ENCODE measurements around the gene P2RX7. TPM values are rescaled to one million over a fixed set of nuclear protein-coding genes. Genes with fewer than 3 reads are reported as not detected.
"Not testable (repeated sequence)": the region's sequence is repeated elsewhere in the genome, so short reads cannot be mapped to it uniquely, and the experiment has no call there.

The P2RX7 gene
- total and polyA plus RNA-seq, 7 donors: 0.07 to 1.3 (median 0.17) TPM

DNA sequence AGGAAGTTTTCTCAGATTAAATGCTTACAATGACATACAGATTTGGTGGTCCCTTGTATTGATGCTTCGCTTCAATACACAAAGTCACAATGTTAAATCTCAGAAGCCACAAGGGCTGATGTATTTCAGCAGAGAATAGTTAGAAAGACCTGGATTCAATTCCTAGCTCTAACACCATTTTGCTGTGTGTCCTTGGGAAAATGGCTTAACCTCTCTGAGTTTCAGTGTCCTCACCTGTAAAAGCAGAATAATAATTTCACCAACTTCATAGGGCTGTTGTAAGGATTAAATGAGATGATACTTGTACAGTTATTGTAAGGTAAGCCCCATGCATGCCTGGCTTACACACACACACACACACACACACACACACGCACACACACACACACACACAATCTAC, 30.3 kb downstream of the P2RX7 start:
- WGBS, 3 donors: 66 to 82% (median 71%) methylated on average over 2 of the region's 2 CpGs
- Histone ChIP-seq H3K27me3 (ENCODE audit: insufficient read depth in 3 of 3, low read length in 2 of 3) (peaks cover 0 to 2% (median 0%) of the 10 kb centered on the region in 3 donors), H3K36me3 (ENCODE audit: insufficient read depth in 1 of 2, low read depth in 1 of 2) (no peaks in the 10 kb centered on the region), H3K4me1 (no peaks in the 10 kb centered on the region), H3K9me3 (no peaks in the 10 kb centered on the region), H3K27ac (no peak overlapping the region), H3K4me3 (no peak overlapping the region)
- TF ChIP-seq, protein P1, sequence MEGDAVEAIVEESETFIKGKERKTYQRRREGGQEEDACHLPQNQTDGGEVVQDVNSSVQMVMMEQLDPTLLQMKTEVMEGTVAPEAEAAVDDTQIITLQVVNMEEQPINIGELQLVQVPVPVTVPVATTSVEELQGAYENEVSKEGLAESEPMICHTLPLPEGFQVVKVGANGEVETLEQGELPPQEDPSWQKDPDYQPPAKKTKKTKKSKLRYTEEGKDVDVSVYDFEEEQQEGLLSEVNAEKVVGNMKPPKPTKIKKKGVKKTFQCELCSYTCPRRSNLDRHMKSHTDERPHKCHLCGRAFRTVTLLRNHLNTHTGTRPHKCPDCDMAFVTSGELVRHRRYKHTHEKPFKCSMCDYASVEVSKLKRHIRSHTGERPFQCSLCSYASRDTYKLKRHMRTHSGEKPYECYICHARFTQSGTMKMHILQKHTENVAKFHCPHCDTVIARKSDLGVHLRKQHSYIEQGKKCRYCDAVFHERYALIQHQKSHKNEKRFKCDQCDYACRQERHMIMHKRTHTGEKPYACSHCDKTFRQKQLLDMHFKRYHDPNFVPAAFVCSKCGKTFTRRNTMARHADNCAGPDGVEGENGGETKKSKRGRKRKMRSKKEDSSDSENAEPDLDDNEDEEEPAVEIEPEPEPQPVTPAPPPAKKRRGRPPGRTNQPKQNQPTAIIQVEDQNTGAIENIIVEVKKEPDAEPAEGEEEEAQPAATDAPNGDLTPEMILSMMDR (IDR thresholded peaks at IDR 0.05): no peak
- ATAC-seq (no peak), DNase-seq (no peak)
- intact Hi-C loops (cut with DNase I): no loop called here

DNA sequence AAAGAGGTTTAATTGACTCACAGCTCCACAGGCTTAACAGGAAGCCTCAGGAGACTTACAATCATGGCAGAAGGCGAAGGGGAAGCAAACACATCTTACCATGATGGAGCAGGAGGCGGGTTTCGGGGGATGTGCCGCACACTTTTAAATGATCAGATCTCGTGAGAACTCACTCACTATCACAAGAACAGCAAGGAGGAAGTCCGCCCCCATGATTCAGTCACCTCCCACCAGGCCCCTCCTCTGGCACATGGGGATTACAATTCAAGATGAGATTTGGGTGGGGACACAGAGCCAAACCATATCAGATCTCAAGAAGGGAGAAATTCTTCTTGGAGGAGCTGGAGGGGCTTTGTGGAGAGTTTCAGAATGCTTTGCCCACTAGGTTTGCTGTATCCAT, 32.2 kb downstream of the P2RX7 start:
- ATAC-seq; intact Hi-C loops (cut with DNase I); H3K27ac ChIP-seq; H3K27me3 ChIP-seq (ENCODE audit: insufficient read depth in 3 of 3, low read length in 2 of 3); H3K4me1 ChIP-seq; DNase-seq; H3K9me3 ChIP-seq; H3K36me3 ChIP-seq (ENCODE audit: insufficient read depth in 1 of 2, low read depth in 1 of 2); H3K4me3 ChIP-seq: not testable (repeated sequence)
- 92 to 95% (median 95%) methylated on average over 6 of the region's 6 CpGs for WGBS, 3 donors

DNA sequence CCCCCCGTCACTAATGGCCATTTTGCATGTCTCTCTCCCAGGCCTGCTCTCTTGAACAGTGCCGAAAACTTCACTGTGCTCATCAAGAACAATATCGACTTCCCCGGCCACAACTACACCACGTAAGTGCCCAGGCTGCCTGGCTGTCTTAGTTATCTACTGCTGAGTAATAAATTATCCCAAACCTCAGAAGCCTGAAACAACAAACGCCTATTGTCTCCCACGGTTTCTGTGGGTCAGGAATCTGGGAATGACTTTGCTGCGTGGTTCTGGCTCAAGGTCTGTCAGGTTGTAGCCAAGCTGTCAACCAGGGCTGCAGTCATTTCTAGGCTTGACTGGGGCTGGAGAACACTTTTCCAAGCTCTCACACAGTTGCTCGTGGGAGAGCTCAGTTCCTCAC, 32.6 kb downstream of the P2RX7 start:
- Histone ChIP-seq H3K9me3 (no peaks in the 10 kb centered on the region), H3K27me3 (ENCODE audit: insufficient read depth in 3 of 3, low read length in 2 of 3) (peaks cover 0 to 2% (median 0%) of the 10 kb centered on the region in 3 donors), H3K4me1 (no peaks in the 10 kb centered on the region), H3K27ac (no peak overlapping the region), H3K4me3 (no peak overlapping the region), H3K36me3 (ENCODE audit: insufficient read depth in 1 of 2, low read depth in 1 of 2) (no peaks in the 10 kb centered on the region)
- intact Hi-C loops (cut with DNase I): no loop called here
- no peak for DNase-seq
- ATAC-seq: no peak
- WGBS, 3 donors: 70 to 73% (median 71%) methylated on average over 9 of the region's 9 CpGs
- TF ChIP-seq, protein P1 (IDR thresholded peaks at IDR 0.05): no peak

DNA sequence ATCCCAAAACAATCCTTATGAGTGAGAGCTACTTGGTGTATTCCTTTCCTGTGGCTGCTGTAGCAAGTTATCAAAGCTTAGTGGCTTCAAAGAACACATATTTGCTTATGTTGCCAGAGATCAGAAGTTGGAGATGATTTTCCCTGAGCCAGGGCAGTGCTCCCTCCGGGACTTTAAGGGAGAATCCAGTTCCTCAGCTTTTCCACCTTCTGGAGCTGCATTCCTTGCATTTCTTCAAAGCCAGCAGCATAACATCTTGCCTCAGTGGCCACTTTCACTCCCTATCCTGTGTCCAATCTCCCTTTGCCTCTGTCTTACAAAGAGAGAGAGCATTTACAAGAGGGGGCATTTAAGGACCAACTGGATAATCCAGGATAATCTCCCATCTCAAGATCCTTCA, 33.7 kb downstream of the P2RX7 start:
- no peak overlapping the region for H3K27ac ChIP-seq
- no peak overlapping the region for H3K4me3 ChIP-seq
- intact Hi-C loops (cut with DNase I): no loop called here
- ATAC-seq (no peak), DNase-seq (no peak)
- no peaks in the 10 kb centered on the region for H3K36me3 ChIP-seq (ENCODE audit: insufficient read depth in 1 of 2, low read depth in 1 of 2)
- no peaks in the 10 kb centered on the region for H3K9me3 ChIP-seq
- no peaks in the 10 kb centered on the region for H3K4me1 ChIP-seq
- 37 to 100% (median 57%) methylated on average over 1 of the region's 1 CpG for WGBS, 3 donors
- H3K27me3 ChIP-seq (ENCODE audit: insufficient read depth in 3 of 3, low read length in 2 of 3): peaks cover 0 to 2% (median 0%) of the 10 kb centered on the region in 3 donors
- TF ChIP-seq, protein P1 (IDR thresholded peaks at IDR 0.05): no peak

DNA sequence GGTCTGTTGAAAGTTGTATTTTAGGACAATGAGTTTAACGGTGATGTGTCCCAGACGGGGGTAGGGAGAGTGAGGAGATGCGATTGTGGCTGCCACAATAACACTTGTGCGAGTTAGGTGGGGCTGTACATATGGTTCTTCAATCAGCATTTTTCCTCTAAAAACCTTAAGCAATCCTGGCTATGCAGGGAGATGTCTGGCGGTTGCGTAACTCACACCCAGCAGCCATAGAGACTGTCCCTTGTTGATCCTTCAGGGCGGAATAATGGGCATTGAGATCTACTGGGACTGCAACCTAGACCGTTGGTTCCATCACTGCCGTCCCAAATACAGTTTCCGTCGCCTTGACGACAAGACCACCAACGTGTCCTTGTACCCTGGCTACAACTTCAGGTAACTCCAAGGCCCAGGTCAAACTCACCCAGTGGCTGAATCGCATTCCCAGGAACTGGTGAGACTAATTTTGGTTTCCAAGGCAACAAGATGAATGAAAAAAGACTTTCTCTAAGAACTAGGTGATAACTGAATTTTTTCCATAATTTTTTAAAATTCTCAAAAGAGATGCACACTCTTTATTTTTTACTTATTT, 34.6 kb downstream of the P2RX7 start:
- no peak overlapping the region for H3K27ac ChIP-seq
- no peaks in the 10 kb centered on the region for H3K4me1 ChIP-seq
- TF ChIP-seq, protein P1 (IDR thresholded peaks at IDR 0.05): no peak
- ATAC-seq: no peak
- no peak overlapping the region for H3K4me3 ChIP-seq
- no peaks in the 10 kb centered on the region for H3K36me3 ChIP-seq (ENCODE audit: insufficient read depth in 1 of 2, low read depth in 1 of 2)
- 71 to 80% (median 71%) methylated on average over 14 of the region's 14 CpGs for WGBS, 3 donors
- H3K27me3 ChIP-seq (ENCODE audit: insufficient read depth in 3 of 3, low read length in 2 of 3): peaks cover 0 to 2% (median 0%) of the 10 kb centered on the region in 3 donors
- intact Hi-C loops (cut with DNase I): no loop called here
- no peak for DNase-seq
- no peaks in the 10 kb centered on the region for H3K9me3 ChIP-seq
